ENCODE results near the gene ATP6V1G2. TPM values are rescaled to one million over a fixed set of nuclear protein-coding genes. Genes with fewer than 3 reads are reported as not detected.

Gene ATP6V1G2
- total RNA-seq, 6 experiments from 2014 or later, result 0.29 to 0.43 (median 0.42) TPM; not detected in 3

GRCh38 chr6:31528821-31529328 is 17.5 kb downstream of the ATP6V1G2 start, which contains the start of gene MCCD1:
Gene MCCD1, plus strand, starts transcription at chr6:31528962. Its CDS starts 53 bp downstream, at chr6:31529015.
- H3K9me3 ChIP-seq, result no peaks in the 10 kb centered on the region
- H3K27me3 ChIP-seq, result no peaks in the 10 kb centered on the region
- no peak within 1 kb of the TSS for H3K4me3 ChIP-seq
- H3K4me1 ChIP-seq, result no peaks in the 10 kb centered on the region
- peaks cover 1 to 40% (median 20%) of the 10 kb centered on the region in 4 donors for H3K36me3 ChIP-seq
- TF ChIP-seq CTCF (IDR thresholded peaks at IDR 0.05) (no peak), POLR2A (IDR thresholded peaks at IDR 0.05) (no peak)
- WGBS (ENCODE audit: insufficient coverage, low coverage, low lambda C conversion rate, missing lambda C conversion rate), result no CpG with 5 or more reads among the region's 7 CpGs
- DNase-seq (no peak), ATAC-seq (peak; percentile 21 to 46 (median 33))
- intact Hi-C loops (cut with DNase I), result no loop called here
- H3K27ac ChIP-seq, result no peak within 1 kb of the TSS

DNA sequence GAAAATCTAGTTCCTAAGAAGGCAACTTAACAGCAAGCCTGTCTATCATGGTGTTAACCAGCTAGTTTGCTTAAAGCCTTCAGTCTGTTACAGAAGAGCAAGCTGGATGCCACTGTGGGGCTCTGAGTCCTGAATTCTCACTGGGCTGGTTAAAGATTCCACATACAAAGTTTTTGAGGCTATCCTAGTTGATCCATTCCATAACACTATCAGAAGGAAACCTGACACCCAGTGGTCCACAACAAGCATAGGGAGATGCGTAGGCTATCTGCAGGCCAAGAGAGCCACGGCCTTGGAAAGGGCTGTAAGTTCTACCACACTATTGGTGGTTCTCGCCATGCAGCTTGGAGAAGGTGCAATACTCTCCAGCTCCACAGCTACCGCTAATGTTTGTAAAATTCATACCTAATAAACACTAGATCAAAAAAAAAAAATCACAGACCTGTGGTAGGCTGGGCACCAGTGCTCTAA is 18.1 kb downstream of the ATP6V1G2 start:
- Histone ChIP-seq H3K36me3 (peaks cover 0 to 35% (median 17%) of the 10 kb centered on the region in 4 donors), H3K9me3 (no peaks in the 10 kb centered on the region), H3K27ac (no peak overlapping the region), H3K4me3 (no peak overlapping the region), H3K27me3 (no peaks in the 10 kb centered on the region), H3K4me1 (no peaks in the 10 kb centered on the region)
- peak in 1 of 4 donors; percentile 8 for ATAC-seq
- intact Hi-C loops (cut with DNase I), result no loop called here
- 87% methylated on average over 4 of the region's 4 CpGs for WGBS (ENCODE audit: insufficient coverage, low coverage, low lambda C conversion rate, missing lambda C conversion rate)
- TF ChIP-seq POLR2A (IDR thresholded peaks at IDR 0.05), result no peak
- TF ChIP-seq CTCF (IDR thresholded peaks at IDR 0.05), result no peak
- DNase-seq, result no peak

DNA sequence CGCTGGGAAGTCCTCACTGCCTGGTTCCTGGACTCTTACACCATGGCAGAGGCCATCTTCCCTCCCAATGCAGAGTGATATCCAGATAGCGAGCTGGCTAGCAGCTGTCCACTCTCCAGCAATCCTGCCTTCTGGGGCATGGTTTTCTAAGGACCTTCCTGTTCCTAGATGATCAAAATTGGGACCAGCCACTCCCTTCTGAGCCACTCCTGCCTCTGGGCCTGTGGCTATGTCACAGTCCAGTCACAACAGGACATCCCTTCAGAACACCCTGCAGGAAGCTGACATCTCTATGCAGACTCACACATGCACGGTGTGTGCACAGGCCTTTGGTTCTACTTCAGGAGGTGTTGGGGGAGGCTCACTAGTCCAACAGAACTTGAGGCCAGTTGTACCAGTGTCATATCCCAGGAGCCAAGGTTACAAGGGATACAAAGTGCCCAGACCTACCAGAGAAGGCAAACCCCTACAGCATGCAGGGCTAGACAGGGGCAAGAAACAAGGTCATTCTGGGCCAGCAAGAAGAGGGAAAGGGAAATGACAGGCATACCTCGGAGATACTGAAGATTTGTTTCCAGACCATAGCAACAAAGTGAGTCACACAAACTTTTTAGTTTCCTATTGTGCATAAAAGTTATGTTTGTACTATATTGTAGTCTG is 20.3 kb downstream of the ATP6V1G2 start:
- Histone ChIP-seq H3K4me3 (no peak overlapping the region), H3K27me3 (no peaks in the 10 kb centered on the region), H3K27ac (no peak overlapping the region), H3K9me3 (no peaks in the 10 kb centered on the region), H3K36me3 (peaks cover 0 to 14% (median 6%) of the 10 kb centered on the region in 4 donors), H3K4me1 (no peaks in the 10 kb centered on the region)
- intact Hi-C loops (cut with DNase I), result no loop called here
- no peak for DNase-seq
- ATAC-seq, result peak; percentile 31 to 84 (median 39)
- TF ChIP-seq CTCF (IDR thresholded peaks at IDR 0.05), result no peak
- no peak for TF ChIP-seq POLR2A (IDR thresholded peaks at IDR 0.05)
- WGBS (ENCODE audit: insufficient coverage, low coverage, low lambda C conversion rate, missing lambda C conversion rate), result 71% methylated on average over 1 of the region's 4 CpGs

- TF ChIP-seq CTCF (IDR thresholded peaks at IDR 0.05) (no peak), POLR2A (IDR thresholded peaks at IDR 0.05) (no peak)
- H3K27me3 ChIP-seq, result no peaks in the 10 kb centered on the region
- H3K27ac ChIP-seq, result no peak overlapping the region
- ATAC-seq, result no peak
- H3K9me3 ChIP-seq, result no peaks in the 10 kb centered on the region
- WGBS (ENCODE audit: insufficient coverage, low coverage, low lambda C conversion rate, missing lambda C conversion rate), result 77% methylated on average over 8 of the region's 8 CpGs
- peaks cover 0 to 8% (median 2%) of the 10 kb centered on the region in 4 donors for H3K36me3 ChIP-seq
- no peaks in the 10 kb centered on the region for H3K4me1 ChIP-seq
- no peak overlapping the region for H3K4me3 ChIP-seq
- no peak for DNase-seq
- intact Hi-C loops (cut with DNase I), result no loop called here
These were observed 20.9 kb downstream of the ATP6V1G2 start for GRCh38 chr6:31525553-31525931.
